RWPE1 (cell line): ENCODE results near the gene NBAS.
"Not testable (repeated sequence)": the region's sequence is repeated elsewhere in the genome, so short reads cannot be mapped to it uniquely, and the experiment has no call there.

Experiments used
- CTCF ChIA-PET: fragments of 350-600 bp; sonication (Branson Sonifier 250); formaldehyde crosslinking; extraction: SDS; loops from one replicate; lab custom pipeline; 2021; lab: Yijun Ruan, JAX
- POLR2A ChIA-PET: fragments of 400-600 bp; formaldehyde crosslinking; extraction: SDS; loops from one replicate; lab custom pipeline; 2020; ENCODE audit warnings: antibody characterized with exemption; ENCODE audit not compliant: low non-redundant PET; lab: Yijun Ruan, JAX
- DNase-seq: peaks from one replicate; pipeline ENCODE4 v3.0.0; 2012; ENCODE audit warnings: low spot score
- H3K27ac ChIP-seq: fragments of 450-650 bp; 2 replicates; pipeline ENCODE4 v1.5.1; 2017
- TF ChIP-seq, protein P1 (sequence below): fragments of 450-650 bp; conservative IDR thresholded peaks from 2 replicates; pipeline ENCODE4 v1.5.1; 2017; ENCODE audit warnings: low read depth, mild to moderate bottlenecking

The NBAS gene

DNA sequence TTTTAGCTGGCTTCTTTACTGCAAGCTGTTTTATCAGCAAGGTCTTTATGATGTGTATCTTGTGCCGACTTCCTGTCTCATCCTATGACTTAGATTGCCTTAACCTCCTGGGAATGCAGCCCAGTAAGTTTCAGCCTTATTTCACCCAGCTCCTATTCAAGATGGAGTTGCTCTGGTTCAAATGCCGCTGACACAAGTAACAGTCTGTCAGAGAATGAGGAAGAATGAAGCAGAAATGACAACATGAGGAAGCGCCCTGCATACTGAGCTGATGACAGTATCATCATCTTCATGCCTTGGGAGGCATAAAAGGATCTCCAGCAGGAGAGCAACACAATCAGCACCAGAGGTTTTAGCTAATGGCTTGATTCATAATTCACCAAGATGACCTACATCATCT lies 309.4 kb downstream of the NBAS start:
- POLR2A ChIA-PET = no interaction called here
- TF ChIP-seq, protein P1, sequence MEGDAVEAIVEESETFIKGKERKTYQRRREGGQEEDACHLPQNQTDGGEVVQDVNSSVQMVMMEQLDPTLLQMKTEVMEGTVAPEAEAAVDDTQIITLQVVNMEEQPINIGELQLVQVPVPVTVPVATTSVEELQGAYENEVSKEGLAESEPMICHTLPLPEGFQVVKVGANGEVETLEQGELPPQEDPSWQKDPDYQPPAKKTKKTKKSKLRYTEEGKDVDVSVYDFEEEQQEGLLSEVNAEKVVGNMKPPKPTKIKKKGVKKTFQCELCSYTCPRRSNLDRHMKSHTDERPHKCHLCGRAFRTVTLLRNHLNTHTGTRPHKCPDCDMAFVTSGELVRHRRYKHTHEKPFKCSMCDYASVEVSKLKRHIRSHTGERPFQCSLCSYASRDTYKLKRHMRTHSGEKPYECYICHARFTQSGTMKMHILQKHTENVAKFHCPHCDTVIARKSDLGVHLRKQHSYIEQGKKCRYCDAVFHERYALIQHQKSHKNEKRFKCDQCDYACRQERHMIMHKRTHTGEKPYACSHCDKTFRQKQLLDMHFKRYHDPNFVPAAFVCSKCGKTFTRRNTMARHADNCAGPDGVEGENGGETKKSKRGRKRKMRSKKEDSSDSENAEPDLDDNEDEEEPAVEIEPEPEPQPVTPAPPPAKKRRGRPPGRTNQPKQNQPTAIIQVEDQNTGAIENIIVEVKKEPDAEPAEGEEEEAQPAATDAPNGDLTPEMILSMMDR = no peak
- DNase-seq = no peak
- CTCF ChIA-PET = no interaction called here
- H3K27ac ChIP-seq = no peak overlapping the region

DNA sequence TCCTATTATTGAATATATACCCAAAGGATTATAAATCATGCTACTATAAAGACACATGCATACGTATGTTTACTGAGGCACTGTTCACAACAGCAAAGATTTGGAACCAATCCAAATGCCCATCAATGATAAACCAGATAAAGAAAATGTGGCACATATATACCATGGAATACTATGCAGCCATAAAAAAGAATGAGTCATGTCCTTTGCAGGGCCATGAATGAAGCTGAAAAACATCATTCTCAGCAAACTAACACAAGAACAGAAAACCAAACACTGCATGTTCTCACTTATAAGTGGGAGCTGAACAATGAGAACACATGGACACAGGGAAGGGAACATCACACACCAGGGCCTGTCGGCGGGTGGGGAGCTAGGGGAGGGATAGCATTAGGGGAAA lies 310.2 kb downstream of the NBAS start:
- POLR2A ChIA-PET, DNase-seq, CTCF ChIA-PET, H3K27ac ChIP-seq: not testable (repeated sequence)

DNA sequence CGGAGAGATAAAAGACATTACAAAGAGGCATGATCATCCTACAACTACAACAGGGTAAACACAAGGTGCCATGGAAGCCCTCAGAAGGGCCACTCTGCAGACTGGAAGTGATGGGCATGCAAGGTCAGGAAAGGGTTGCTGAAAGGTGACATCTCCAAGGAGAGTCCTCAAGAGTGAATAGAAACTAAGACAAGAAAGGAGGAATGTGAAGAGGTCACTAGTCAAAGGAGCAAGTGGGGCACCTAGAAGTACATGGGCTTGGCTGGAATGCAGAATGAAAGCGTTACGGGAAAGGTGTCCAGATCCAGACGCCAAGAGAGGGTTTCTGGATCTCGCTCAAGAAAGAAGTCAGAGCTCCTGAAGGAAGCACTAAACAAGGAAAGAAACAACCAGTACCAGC lies 314.3 kb downstream of the NBAS start:
- TF ChIP-seq, protein P1 = no peak
- DNase-seq = no peak
- H3K27ac ChIP-seq = no peak overlapping the region
- CTCF ChIA-PET = no interaction called here
- POLR2A ChIA-PET = no interaction called here

DNA sequence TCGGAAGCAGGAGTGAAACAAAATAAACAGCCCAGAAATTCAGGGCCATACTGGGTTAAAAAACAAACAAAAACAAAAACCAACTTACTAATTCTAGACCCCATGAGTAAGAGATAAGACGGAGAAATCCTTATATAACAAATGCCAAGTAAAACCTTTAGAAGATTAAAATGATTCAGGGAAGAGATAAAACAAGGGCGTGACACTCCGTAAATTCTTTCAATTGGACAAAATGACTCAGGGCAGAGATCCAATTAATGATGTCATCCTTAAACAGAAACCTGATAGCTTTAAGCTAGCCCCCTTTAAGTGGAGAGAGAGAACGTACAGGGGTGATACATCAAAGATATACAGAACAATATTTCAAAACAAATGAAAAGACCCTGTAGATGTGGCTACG lies 317.4 kb downstream of the NBAS start:
- H3K27ac ChIP-seq = no peak overlapping the region
- ChIA-PET CTCF (no interaction called here), POLR2A (no interaction called here)
- TF ChIP-seq, protein P1 = no peak
- DNase-seq = peak; percentile 27

DNA sequence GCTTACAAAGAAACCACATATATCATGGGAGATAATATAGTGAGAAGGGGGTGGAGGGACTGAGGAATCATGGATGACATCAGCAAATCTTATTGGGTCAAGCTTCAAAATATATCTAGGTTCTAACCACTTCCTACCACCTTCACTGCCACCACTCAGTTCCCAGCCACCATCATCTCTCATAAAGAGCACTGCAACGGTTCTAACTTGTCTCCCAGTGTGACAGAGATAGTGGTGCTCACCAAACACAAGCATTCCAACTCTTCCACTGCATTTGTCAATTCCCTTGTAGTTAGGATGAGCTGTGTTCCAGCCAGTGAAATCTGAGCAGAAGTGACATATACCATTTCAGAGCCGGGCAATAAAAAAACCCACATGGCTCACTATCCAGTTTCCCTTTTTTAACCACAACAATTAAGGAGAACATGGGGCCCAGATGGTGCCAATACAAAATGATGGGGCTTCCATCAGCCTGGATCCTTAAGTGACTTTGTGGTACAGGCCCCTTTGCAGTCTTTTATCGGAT lies 318.1 kb downstream of the NBAS start:
- TF ChIP-seq, protein P1 = no peak
- H3K27ac ChIP-seq = no peak overlapping the region
- ChIA-PET POLR2A (no interaction called here), CTCF (no interaction called here)
- DNase-seq = no peak

DNA sequence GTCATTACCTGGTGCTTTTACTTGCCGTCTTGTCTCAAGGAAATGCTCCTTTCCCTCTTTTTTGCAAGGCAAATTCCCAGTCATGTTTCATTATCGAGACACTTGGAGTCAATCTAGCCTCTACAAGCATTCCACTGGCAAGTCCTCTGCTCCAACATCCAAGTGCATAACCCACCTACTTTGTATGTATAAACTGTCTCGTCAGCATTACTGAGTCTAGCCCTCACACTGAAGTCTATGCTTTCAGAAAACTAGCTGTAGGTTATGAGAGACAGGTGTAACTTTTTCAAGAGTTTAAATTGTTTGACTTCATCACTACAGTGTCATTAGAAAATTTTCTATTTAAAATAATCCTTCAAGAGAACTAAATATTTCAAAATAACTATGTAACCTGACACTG lies 319.2 kb downstream of the NBAS start:
- ChIA-PET POLR2A (no interaction called here), CTCF (interaction anchor here (0.5 kb wide), 1 partner anchor 320 kb away, joined by 4 read pairs; no protein-coding TSS in a partner anchor)
- TF ChIP-seq, protein P1 = no peak
- no peak overlapping the region for H3K27ac ChIP-seq
- DNase-seq = no peak

DNA sequence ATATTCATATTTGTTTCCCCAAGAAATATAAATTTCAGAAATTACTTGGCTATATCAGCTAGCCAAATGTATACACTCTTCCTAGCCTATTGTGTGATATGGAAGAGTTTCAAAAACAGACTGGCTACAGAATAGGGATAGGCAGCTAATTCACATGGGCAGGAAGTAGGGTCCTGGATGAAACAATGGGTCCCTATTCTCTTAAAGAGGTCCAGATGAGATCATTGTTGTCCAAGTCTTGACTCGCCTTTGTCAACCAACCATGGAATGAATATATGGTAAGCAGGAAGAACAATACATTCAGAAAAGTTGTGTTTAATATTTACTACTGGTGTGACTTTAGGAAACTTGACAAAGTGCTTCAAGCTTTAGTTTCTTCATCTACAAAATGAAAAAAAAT lies 319.9 kb downstream of the NBAS start:
- TF ChIP-seq, protein P1 = no peak
- CTCF ChIA-PET = interaction anchor here (0.5 kb wide), 1 partner anchor 321 kb away, joined by 4 read pairs; no protein-coding TSS in a partner anchor
- POLR2A ChIA-PET = no interaction called here
- H3K27ac ChIP-seq = no peak overlapping the region
- DNase-seq = no peak
